ENCODE results near the gene PAAF1. TPM values are rescaled to one million over a fixed set of nuclear protein-coding genes. Genes with fewer than 3 reads are reported as not detected.

PAAF1 gene
- polyA plus RNA-seq, 4 donors = 9.2 to 31.7 (median 13.6) TPM

GRCh38 chr11:73854680-73855079 is 22.1 kb upstream of the PAAF1 start:
- no peak for DNase-seq
- Histone ChIP-seq H3K36me3 (ENCODE audit: control insufficient read depth in 3 of 3, insufficient read depth in 2 of 3, low read depth in 1 of 3, low read length in 3 of 3) (peaks cover 0 to 11% (median 5%) of the 10 kb centered on the region in 3 donors), H3K27ac (ENCODE audit: low read depth in 1 of 3, low read length in 2 of 3) (no peak overlapping the region), H3K9me3 (ENCODE audit: control insufficient read depth in 2 of 2, insufficient read depth in 1 of 2, low read depth in 1 of 2, low read length in 1 of 2) (no peaks in the 10 kb centered on the region), H3K4me3 (ENCODE audit: low read depth in 1 of 3, low read length in 3 of 3) (no peak overlapping the region), H3K27me3 (ENCODE audit: control insufficient read depth in 3 of 3, insufficient read depth in 3 of 3, low read length in 3 of 3) (no peaks in the 10 kb centered on the region), H3K4me1 (ENCODE audit: control insufficient read depth in 3 of 3, insufficient read depth in 2 of 3, low read depth in 1 of 3, low read length in 2 of 3) (no peaks in the 10 kb centered on the region)
- 95 to 97% (median 96%) methylated on average over 1 of the region's 1 CpG for WGBS, 3 donors
- FAIRE-seq = no peak

GRCh38 chr11:73856031-73856567 is 20.7 kb upstream of the PAAF1 start:
- WGBS, 3 donors = 91 to 96% (median 93%) methylated on average over 1 of the region's 1 CpG

GRCh38 chr11:73859671-73860070 is 17.1 kb upstream of the PAAF1 start:
- 88 to 95% (median 95%) methylated on average over 2 of the region's 2 CpGs for WGBS, 3 donors
- no peak overlapping the region for H3K4me3 ChIP-seq (ENCODE audit: low read depth in 1 of 3, low read length in 3 of 3)
- H3K9me3 ChIP-seq (ENCODE audit: control insufficient read depth in 2 of 2, insufficient read depth in 1 of 2, low read depth in 1 of 2, low read length in 1 of 2) = no peaks in the 10 kb centered on the region
- H3K36me3 ChIP-seq (ENCODE audit: control insufficient read depth in 3 of 3, insufficient read depth in 2 of 3, low read depth in 1 of 3, low read length in 3 of 3) = peaks cover 0 to 28% (median 8%) of the 10 kb centered on the region in 3 donors
- H3K27ac ChIP-seq (ENCODE audit: low read depth in 1 of 3, low read length in 2 of 3) = no peak overlapping the region
- no peaks in the 10 kb centered on the region for H3K27me3 ChIP-seq (ENCODE audit: control insufficient read depth in 3 of 3, insufficient read depth in 3 of 3, low read length in 3 of 3)
- FAIRE-seq (no peak), DNase-seq (no peak)
- no peaks in the 10 kb centered on the region for H3K4me1 ChIP-seq (ENCODE audit: control insufficient read depth in 3 of 3, insufficient read depth in 2 of 3, low read depth in 1 of 3, low read length in 2 of 3)

More at GRCh38 chr11:73856031-73856567, 20.7 kb upstream of the PAAF1 start:
- H3K27me3 ChIP-seq (ENCODE audit: control insufficient read depth in 3 of 3, insufficient read depth in 3 of 3, low read length in 3 of 3) = no peaks in the 10 kb centered on the region
- no peak overlapping the region for H3K4me3 ChIP-seq (ENCODE audit: low read depth in 1 of 3, low read length in 3 of 3)
- no peak for FAIRE-seq
- H3K36me3 ChIP-seq (ENCODE audit: control insufficient read depth in 3 of 3, insufficient read depth in 2 of 3, low read depth in 1 of 3, low read length in 3 of 3) = peaks cover 0 to 6% (median 5%) of the 10 kb centered on the region in 3 donors
- H3K27ac ChIP-seq (ENCODE audit: low read depth in 1 of 3, low read length in 2 of 3) = no peak overlapping the region
- DNase-seq = no peak
- no peaks in the 10 kb centered on the region for H3K4me1 ChIP-seq (ENCODE audit: control insufficient read depth in 3 of 3, insufficient read depth in 2 of 3, low read depth in 1 of 3, low read length in 2 of 3)
- no peaks in the 10 kb centered on the region for H3K9me3 ChIP-seq (ENCODE audit: control insufficient read depth in 2 of 2, insufficient read depth in 1 of 2, low read depth in 1 of 2, low read length in 1 of 2)

GRCh38 chr11:73860202-73860601 is 16.6 kb upstream of the PAAF1 start:
- no peaks in the 10 kb centered on the region for H3K4me1 ChIP-seq (ENCODE audit: control insufficient read depth in 3 of 3, insufficient read depth in 2 of 3, low read depth in 1 of 3, low read length in 2 of 3)
- FAIRE-seq (no peak), DNase-seq (no peak)
- 68 to 81% (median 77%) methylated on average over 2 of the region's 2 CpGs for WGBS, 3 donors
- H3K4me3 ChIP-seq (ENCODE audit: low read depth in 1 of 3, low read length in 3 of 3) = no peak overlapping the region
- no peaks in the 10 kb centered on the region for H3K27me3 ChIP-seq (ENCODE audit: control insufficient read depth in 3 of 3, insufficient read depth in 3 of 3, low read length in 3 of 3)
- no peak overlapping the region for H3K27ac ChIP-seq (ENCODE audit: low read depth in 1 of 3, low read length in 2 of 3)
- H3K9me3 ChIP-seq (ENCODE audit: control insufficient read depth in 2 of 2, insufficient read depth in 1 of 2, low read depth in 1 of 2, low read length in 1 of 2) = no peaks in the 10 kb centered on the region
- peaks cover 0 to 27% (median 8%) of the 10 kb centered on the region in 3 donors for H3K36me3 ChIP-seq (ENCODE audit: control insufficient read depth in 3 of 3, insufficient read depth in 2 of 3, low read depth in 1 of 3, low read length in 3 of 3)

- no peak overlapping the region for H3K27ac ChIP-seq (ENCODE audit: low read depth in 1 of 3, low read length in 2 of 3)
- FAIRE-seq (no peak), DNase-seq (no peak)
- H3K9me3 ChIP-seq (ENCODE audit: control insufficient read depth in 2 of 2, insufficient read depth in 1 of 2, low read depth in 1 of 2, low read length in 1 of 2) = no peaks in the 10 kb centered on the region
- H3K36me3 ChIP-seq (ENCODE audit: control insufficient read depth in 3 of 3, insufficient read depth in 2 of 3, low read depth in 1 of 3, low read length in 3 of 3) = peaks cover 0 to 25% (median 8%) of the 10 kb centered on the region in 3 donors
- no peaks in the 10 kb centered on the region for H3K27me3 ChIP-seq (ENCODE audit: control insufficient read depth in 3 of 3, insufficient read depth in 3 of 3, low read length in 3 of 3)
- no peak overlapping the region for H3K4me3 ChIP-seq (ENCODE audit: low read depth in 1 of 3, low read length in 3 of 3)
- peaks cover 0 to 5% (median 0%) of the 10 kb centered on the region in 3 donors for H3K4me1 ChIP-seq (ENCODE audit: control insufficient read depth in 3 of 3, insufficient read depth in 2 of 3, low read depth in 1 of 3, low read length in 2 of 3)
- 73 to 78% (median 74%) methylated on average over 4 of the region's 4 CpGs for WGBS, 3 donors
Observed at GRCh38 chr11:73862986-73863385, 13.8 kb upstream of the PAAF1 start.

- H3K27ac ChIP-seq (ENCODE audit: low read depth in 1 of 3, low read length in 2 of 3) = peak overlapping the region; percentile 21 to 68 (median 27)
Observed at GRCh38 chr11:73866095-73866579, 10.7 kb upstream of the PAAF1 start.

GRCh38 chr11:73866586-73866996 is 10.2 kb upstream of the PAAF1 start:
- H3K4me3 ChIP-seq (ENCODE audit: low read depth in 1 of 3, low read length in 3 of 3) = no peak overlapping the region
- peak overlapping the region; percentile 33 to 68 (median 36) for H3K27ac ChIP-seq (ENCODE audit: low read depth in 1 of 3, low read length in 2 of 3)
- H3K4me1 ChIP-seq (ENCODE audit: control insufficient read depth in 3 of 3, insufficient read depth in 2 of 3, low read depth in 1 of 3, low read length in 2 of 3) = peaks cover 2 to 22% (median 2%) of the 10 kb centered on the region in 3 donors
- DNase-seq (peak; percentile 64 to 67), FAIRE-seq (no peak)
- H3K27me3 ChIP-seq (ENCODE audit: control insufficient read depth in 3 of 3, insufficient read depth in 3 of 3, low read length in 3 of 3) = no peaks in the 10 kb centered on the region
- no peaks in the 10 kb centered on the region for H3K9me3 ChIP-seq (ENCODE audit: control insufficient read depth in 2 of 2, insufficient read depth in 1 of 2, low read depth in 1 of 2, low read length in 1 of 2)
- 45 to 55% (median 48%) methylated on average over 2 of the region's 2 CpGs for WGBS, 3 donors
- H3K36me3 ChIP-seq (ENCODE audit: control insufficient read depth in 3 of 3, insufficient read depth in 2 of 3, low read depth in 1 of 3, low read length in 3 of 3) = peaks cover 0 to 25% (median 2%) of the 10 kb centered on the region in 3 donors

More at GRCh38 chr11:73866095-73866579, 10.7 kb upstream of the PAAF1 start:
- WGBS, 3 donors = 83 to 86% (median 84%) methylated on average over 5 of the region's 5 CpGs
- FAIRE-seq = no peak
- H3K27me3 ChIP-seq (ENCODE audit: control insufficient read depth in 3 of 3, insufficient read depth in 3 of 3, low read length in 3 of 3) = no peaks in the 10 kb centered on the region
- peaks cover 2 to 22% (median 2%) of the 10 kb centered on the region in 3 donors for H3K4me1 ChIP-seq (ENCODE audit: control insufficient read depth in 3 of 3, insufficient read depth in 2 of 3, low read depth in 1 of 3, low read length in 2 of 3)
- H3K4me3 ChIP-seq (ENCODE audit: low read depth in 1 of 3, low read length in 3 of 3) = no peak overlapping the region
- no peak for DNase-seq
- H3K36me3 ChIP-seq (ENCODE audit: control insufficient read depth in 3 of 3, insufficient read depth in 2 of 3, low read depth in 1 of 3, low read length in 3 of 3) = peaks cover 0 to 26% (median 3%) of the 10 kb centered on the region in 3 donors
- H3K9me3 ChIP-seq (ENCODE audit: control insufficient read depth in 2 of 2, insufficient read depth in 1 of 2, low read depth in 1 of 2, low read length in 1 of 2) = no peaks in the 10 kb centered on the region

- Histone ChIP-seq H3K27me3 (ENCODE audit: control insufficient read depth in 3 of 3, insufficient read depth in 3 of 3, low read length in 3 of 3) (no peaks in the 10 kb centered on the region), H3K36me3 (ENCODE audit: control insufficient read depth in 3 of 3, insufficient read depth in 2 of 3, low read depth in 1 of 3, low read length in 3 of 3) (peaks cover 0 to 29% (median 6%) of the 10 kb centered on the region in 3 donors), H3K4me1 (ENCODE audit: control insufficient read depth in 3 of 3, insufficient read depth in 2 of 3, low read depth in 1 of 3, low read length in 2 of 3) (peaks cover 2 to 22% (median 2%) of the 10 kb centered on the region in 3 donors), H3K4me3 (ENCODE audit: low read depth in 1 of 3, low read length in 3 of 3) (no peak overlapping the region), H3K9me3 (ENCODE audit: control insufficient read depth in 2 of 2, insufficient read depth in 1 of 2, low read depth in 1 of 2, low read length in 1 of 2) (no peaks in the 10 kb centered on the region), H3K27ac (ENCODE audit: low read depth in 1 of 3, low read length in 2 of 3) (peak overlapping the region; percentile 52 to 84 (median 70))
- 4 to 63% (median 30%) methylated on average over 1 of the region's 1 CpG for WGBS, 3 donors
- DNase-seq (peak; percentile 76 to 95), FAIRE-seq (no peak)
Observed at GRCh38 chr11:73869332-73869949, 7.4 kb upstream of the PAAF1 start.

Measured in small intestine (tissue), 7 donors.